ENCODE results near the gene FLT3LG.

The FLT3LG gene

DNA sequence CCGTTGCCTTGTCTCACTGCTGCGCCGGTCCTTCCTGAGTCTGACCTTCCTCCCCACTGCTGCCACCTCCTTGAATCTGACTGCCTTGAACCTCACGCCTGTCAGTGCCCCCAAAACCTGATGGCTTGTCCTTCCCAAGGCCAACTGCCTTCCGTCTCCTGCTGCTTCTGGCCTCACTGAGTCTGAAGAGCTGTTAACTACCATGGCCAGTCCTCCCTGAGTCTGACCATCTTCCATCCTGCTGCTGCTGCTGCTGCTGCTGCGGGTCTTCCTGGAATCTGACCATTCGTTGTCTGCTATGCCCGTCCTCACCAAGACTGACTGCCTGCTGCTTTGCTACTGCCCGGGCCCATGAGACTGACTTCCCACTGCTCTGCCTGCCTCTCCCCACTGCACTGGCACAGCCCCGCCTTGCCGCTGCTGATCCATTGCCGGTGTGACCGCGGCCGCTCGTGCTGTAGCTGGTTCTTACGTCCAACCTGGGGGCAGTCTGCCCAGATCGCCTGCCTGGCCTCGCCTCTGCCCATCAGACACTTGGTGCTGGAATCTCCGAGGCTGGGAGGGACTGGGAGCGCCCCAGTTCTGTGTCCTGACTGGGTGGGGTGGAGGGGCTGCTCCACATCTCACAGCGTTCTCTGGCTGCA is 50.9 kb downstream of the FLT3LG start:
- DNase-seq (ENCODE audit: low spot score) = no peak
- TF ChIP-seq, protein P1, sequence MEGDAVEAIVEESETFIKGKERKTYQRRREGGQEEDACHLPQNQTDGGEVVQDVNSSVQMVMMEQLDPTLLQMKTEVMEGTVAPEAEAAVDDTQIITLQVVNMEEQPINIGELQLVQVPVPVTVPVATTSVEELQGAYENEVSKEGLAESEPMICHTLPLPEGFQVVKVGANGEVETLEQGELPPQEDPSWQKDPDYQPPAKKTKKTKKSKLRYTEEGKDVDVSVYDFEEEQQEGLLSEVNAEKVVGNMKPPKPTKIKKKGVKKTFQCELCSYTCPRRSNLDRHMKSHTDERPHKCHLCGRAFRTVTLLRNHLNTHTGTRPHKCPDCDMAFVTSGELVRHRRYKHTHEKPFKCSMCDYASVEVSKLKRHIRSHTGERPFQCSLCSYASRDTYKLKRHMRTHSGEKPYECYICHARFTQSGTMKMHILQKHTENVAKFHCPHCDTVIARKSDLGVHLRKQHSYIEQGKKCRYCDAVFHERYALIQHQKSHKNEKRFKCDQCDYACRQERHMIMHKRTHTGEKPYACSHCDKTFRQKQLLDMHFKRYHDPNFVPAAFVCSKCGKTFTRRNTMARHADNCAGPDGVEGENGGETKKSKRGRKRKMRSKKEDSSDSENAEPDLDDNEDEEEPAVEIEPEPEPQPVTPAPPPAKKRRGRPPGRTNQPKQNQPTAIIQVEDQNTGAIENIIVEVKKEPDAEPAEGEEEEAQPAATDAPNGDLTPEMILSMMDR (IDR thresholded peaks at IDR 0.05; ENCODE audit: extremely low read depth, insufficient read depth, missing control alignments) = no peak
- in situ Hi-C loops (cut with MboI; ENCODE audit: low pct_unique_long_range_greater_than_20kb, low sequenced_read_pairs, unreplicated experiment) = no loop called here

DNA sequence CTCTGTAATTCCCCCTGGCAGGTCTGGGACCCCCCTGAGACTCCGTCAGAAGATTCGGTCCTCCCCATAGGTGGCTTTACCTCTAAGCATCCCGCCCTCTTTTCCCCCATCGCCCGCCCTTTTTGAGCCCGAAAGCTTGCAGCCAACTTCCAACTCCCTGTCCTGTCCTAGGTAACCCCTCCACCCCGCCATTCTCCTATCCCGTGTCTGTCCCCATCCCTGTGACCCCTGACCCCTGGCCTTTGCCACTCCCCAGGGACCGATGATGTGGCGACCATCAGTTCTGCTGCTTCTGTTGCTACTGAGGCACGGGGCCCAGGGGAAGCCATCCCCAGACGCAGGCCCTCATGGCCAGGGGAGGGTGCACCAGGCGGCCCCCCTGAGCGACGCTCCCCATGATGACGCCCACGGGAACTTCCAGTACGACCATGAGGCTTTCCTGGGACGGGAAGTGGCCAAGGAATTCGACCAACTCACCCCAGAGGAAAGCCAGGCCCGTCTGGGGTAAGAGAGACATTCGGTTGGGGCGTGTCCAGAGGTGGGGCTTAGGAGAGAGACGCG is 54.3 kb downstream of the FLT3LG start:
- TF ChIP-seq, protein P1 (IDR thresholded peaks at IDR 0.05; ENCODE audit: extremely low read depth, insufficient read depth, missing control alignments) = no peak
- DNase-seq (ENCODE audit: low spot score) = no peak
- in situ Hi-C loops (cut with MboI; ENCODE audit: low pct_unique_long_range_greater_than_20kb, low sequenced_read_pairs, unreplicated experiment) = no loop called here

DNA sequence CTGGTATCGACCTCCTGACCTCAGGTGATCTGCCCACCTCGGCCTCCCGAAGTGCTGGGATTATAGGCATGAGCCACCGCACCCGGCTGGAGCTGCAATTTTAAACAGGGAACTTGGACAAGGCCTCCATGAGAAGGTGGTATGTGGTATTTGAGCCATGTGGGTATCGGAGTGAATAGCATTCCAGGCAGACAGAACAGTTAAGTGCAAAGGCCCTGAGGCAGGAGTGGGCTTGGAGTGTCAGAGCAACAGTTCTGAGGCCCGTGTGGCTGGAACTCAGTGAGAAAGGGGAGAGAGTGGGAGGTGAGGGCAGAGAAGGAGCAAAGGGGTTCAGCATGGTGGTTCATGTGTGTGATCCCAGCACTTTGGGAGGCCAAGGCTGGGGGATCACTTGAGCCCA is 56.7 kb downstream of the FLT3LG start:
- in situ Hi-C loops (cut with MboI; ENCODE audit: low pct_unique_long_range_greater_than_20kb, low sequenced_read_pairs, unreplicated experiment) = no loop called here
- no peak for DNase-seq (ENCODE audit: low spot score)
- TF ChIP-seq, protein P1 (IDR thresholded peaks at IDR 0.05; ENCODE audit: extremely low read depth, insufficient read depth, missing control alignments) = no peak

DNA sequence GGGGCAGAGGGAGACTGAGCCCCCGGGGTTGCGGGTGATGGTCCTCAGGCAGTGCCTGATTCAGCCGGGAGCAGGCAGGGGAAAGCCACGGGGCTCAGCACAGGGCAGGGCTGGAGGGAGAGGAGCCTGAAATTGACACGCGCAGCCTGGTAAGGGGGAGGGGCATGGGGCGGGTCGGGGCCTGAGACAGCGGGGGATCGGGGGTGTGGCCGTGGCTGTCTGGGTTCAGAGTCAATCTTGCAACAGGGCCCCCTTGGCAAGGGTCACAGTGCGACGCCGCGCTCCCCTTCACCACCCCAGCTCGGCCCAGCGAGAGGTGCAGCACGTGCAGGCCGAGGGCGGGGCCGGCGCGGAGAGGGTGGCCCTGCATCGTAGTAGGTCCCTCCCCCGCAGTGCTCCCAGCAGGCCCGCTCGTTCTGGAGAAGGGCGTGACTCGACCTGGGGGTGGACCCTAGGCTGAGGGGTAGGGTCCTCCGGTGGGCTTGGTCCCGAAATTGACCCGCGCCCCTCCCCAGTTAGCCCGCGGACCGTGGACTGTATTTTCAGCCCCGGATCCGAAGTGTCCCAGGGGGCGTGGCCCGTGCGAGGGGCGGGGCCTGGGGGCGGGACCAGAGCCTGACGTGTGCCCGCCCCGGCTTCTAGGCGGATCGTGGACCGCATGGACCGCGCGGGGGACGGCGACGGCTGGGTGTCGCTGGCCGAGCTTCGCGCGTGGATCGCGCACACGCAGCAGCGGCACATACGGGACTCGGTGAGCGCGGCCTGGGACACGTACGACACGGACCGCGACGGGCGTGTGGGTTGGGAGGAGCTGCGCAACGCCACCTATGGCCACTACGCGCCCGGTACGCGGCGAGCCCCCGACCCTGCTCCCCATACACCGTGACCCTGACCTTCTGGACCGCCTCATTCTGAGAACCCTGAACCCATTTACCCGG is 59.8 kb downstream of the FLT3LG start:
- TF ChIP-seq, protein P1 (IDR thresholded peaks at IDR 0.05; ENCODE audit: extremely low read depth, insufficient read depth, missing control alignments) = peak; percentile 43
- peak; percentile 83 for DNase-seq (ENCODE audit: low spot score)
- in situ Hi-C loops (cut with MboI; ENCODE audit: low pct_unique_long_range_greater_than_20kb, low sequenced_read_pairs, unreplicated experiment) = no loop called here

DNA sequence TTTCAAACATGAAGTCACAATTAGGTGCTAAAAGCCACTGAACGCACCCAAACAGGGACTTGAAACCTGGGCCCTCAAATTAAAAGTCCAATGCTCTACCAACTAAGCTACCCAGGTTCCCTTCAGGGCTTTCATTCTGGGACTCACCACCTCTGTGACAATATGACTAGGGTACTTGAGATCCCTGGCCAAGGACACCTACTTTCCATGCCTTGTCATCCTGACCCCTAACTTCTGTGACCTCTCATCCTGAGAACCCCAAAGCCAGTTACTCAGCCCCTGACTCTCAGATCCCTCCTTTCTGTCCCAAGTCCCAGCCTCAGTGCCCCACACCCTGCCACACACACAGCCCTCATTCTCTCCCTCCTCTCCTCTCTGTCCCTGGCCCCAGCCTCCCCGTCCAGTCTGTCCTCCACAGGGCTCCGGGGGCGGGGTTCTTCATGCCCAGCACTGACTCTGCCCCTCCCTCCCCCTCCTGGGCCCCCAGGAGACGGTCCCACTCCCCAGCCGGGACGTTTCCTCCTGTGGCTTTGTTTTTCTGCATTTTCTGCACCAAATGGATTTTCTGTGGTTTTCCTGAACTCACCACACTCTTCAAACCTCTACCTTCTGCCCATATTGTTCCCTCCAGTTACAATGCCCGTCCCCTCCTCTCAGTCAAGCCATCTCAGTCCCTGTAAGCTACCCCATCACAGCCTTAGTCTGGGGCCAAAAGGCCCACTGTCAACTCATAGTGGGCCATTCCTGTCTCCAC is 60.8 kb downstream of the FLT3LG start:
- TF ChIP-seq, protein P1 (IDR thresholded peaks at IDR 0.05; ENCODE audit: extremely low read depth, insufficient read depth, missing control alignments) = no peak
- in situ Hi-C loops (cut with MboI; ENCODE audit: low pct_unique_long_range_greater_than_20kb, low sequenced_read_pairs, unreplicated experiment) = no loop called here
- DNase-seq (ENCODE audit: low spot score) = no peak
